ENCODE measurements around the gene AUTS2.

AUTS2 gene

GRCh38 chr7:70439651-70440050 lies 841.4 kb downstream of the AUTS2 start:
- H3K4me3 ChIP-seq (ENCODE audit: low read depth, low read length): no peak overlapping the region
- no peak for DNase-seq (ENCODE audit: low read depth)
- no peak for TF ChIP-seq CTCF (IDR thresholded peaks at IDR 0.05; ENCODE audit: control insufficient read depth, extremely low read depth, insufficient read depth)

GRCh38 chr7:70446448-70447143 lies 848.3 kb downstream of the AUTS2 start:
- no peak overlapping the region for H3K4me3 ChIP-seq (ENCODE audit: low read depth, low read length)
- TF ChIP-seq CTCF (IDR thresholded peaks at IDR 0.05; ENCODE audit: control insufficient read depth, extremely low read depth, insufficient read depth): no peak
- DNase-seq (ENCODE audit: low read depth): no peak

DNA sequence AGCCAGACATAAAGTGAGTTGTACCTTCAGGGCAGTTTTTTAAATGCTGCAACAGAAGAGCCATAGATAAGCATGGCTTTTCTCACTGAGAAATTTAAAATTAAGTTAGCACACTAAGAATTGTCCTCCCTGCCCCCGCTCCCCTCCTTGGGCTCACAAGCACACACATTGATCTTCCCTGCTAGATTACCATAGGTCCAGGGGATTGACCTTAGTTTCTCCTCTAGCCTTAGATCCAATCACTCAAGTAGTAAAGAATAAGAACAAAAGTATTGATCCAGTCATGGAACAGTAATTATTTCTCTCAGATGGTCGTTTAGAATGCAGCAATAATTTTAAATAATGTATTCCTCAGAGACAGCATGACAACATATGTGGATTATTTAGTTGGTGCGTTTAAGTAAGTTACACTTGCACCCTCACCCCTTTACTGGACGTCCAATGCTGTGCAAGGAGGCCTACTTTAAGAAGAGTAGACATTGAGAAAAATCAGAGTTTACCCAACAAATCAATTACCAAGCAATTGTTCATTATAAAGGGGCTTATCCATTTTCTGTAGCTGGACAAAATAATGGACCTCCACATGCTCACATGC lies 850.1 kb downstream of the AUTS2 start:
- no peak overlapping the region for H3K4me3 ChIP-seq (ENCODE audit: low read depth, low read length)
- TF ChIP-seq CTCF (IDR thresholded peaks at IDR 0.05; ENCODE audit: control insufficient read depth, extremely low read depth, insufficient read depth): no peak
- DNase-seq (ENCODE audit: low read depth): no peak

- DNase-seq (ENCODE audit: low read depth): no peak
- no peak for TF ChIP-seq CTCF (IDR thresholded peaks at IDR 0.05; ENCODE audit: control insufficient read depth, extremely low read depth, insufficient read depth)
- no peak overlapping the region for H3K4me3 ChIP-seq (ENCODE audit: low read depth, low read length)
These were observed 852.5 kb downstream of the AUTS2 start for GRCh38 chr7:70450731-70451130.

DNA sequence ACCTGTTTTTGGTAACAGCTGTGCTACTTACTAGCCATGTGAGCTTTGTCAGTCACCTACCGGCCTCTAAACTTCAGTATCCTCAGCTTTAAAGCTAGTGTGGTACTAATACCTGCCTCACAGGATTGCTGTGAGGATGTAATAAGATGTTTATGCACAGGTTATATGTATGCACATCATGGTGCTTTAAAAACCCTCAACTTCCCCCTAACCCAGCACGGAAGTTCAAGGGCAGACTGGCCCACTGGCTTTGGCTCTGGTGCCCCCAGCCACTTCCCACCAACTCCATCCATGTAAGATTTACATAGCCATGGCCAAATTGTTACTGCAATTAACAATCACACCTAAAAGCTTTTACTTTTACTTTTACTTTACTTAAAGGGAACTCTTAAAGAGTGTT lies 857.6 kb downstream of the AUTS2 start:
- no peak overlapping the region for H3K4me3 ChIP-seq (ENCODE audit: low read depth, low read length)
- TF ChIP-seq CTCF (IDR thresholded peaks at IDR 0.05; ENCODE audit: control insufficient read depth, extremely low read depth, insufficient read depth): no peak
- DNase-seq (ENCODE audit: low read depth): no peak

GRCh38 chr7:70456719-70457118 lies 858.4 kb downstream of the AUTS2 start:
- no peak for DNase-seq (ENCODE audit: low read depth)
- no peak for TF ChIP-seq CTCF (IDR thresholded peaks at IDR 0.05; ENCODE audit: control insufficient read depth, extremely low read depth, insufficient read depth)
- H3K4me3 ChIP-seq (ENCODE audit: low read depth, low read length): no peak overlapping the region

GRCh38 chr7:70457482-70457881 lies 859.2 kb downstream of the AUTS2 start:
- H3K4me3 ChIP-seq (ENCODE audit: low read depth, low read length): no peak overlapping the region
- no peak for DNase-seq (ENCODE audit: low read depth)
- no peak for TF ChIP-seq CTCF (IDR thresholded peaks at IDR 0.05; ENCODE audit: control insufficient read depth, extremely low read depth, insufficient read depth)

All from LNCaP clone FGC (cell line).